Breast epithelium (tissue), 3 donors: Measurements from ENCODE around the gene ITIH3.

ENCODE experiments used
- CTCF ChIP-seq, 3 donors: fragments of 450-650 bp; IDR thresholded peaks; one replicate each; pipeline ENCODE4 v1.5.1; 2016 to 2017; ENCODE audit warnings: antibody characterized with exemption in 3 of 3, mild to moderate bottlenecking in 3 of 3, moderate library complexity in 3 of 3
- POLR2AphosphoS5 ChIP-seq, 3 donors: sonication (generic); formaldehyde crosslinking; IDR thresholded peaks; one replicate each; pipeline ENCODE4 v1.6.1; 2017; ENCODE audit warnings: antibody characterized with exemption in 3 of 3

- TF ChIP-seq CTCF (IDR thresholded peaks at IDR 0.05) (no peak), POLR2AphosphoS5 (IDR thresholded peaks at IDR 0.05) (no peak)
These were observed 29.4 kb downstream of the ITIH3 start for GRCh38 chr3:52824037-52824436.
